NT2/D1 (cell line): ENCODE data around the gene ZNF669.

Source experiments
- DNase-seq: peaks from one replicate; pipeline ENCODE4 v3.0.0-alpha.2; 2011; ENCODE audit warnings: low read depth, low spot score
- H3K27me3 ChIP-seq: 2 replicates; pipeline ENCODE4 v1.6.0; 2011; ENCODE audit warnings: mild to moderate bottlenecking; ENCODE audit not compliant: insufficient read length, insufficient read depth
- H3K36me3 ChIP-seq: 2 replicates; pipeline ENCODE4 v1.6.1; 2011; ENCODE audit warnings: mild to moderate bottlenecking, low read length, mixed read lengths; ENCODE audit not compliant: insufficient read depth, insufficient read length
- H3K4me1 ChIP-seq: 2 replicates; pipeline ENCODE4 v1.5.1; 2011; ENCODE audit not compliant: insufficient read depth, insufficient read length
- H3K4me3 ChIP-seq: 2 replicates; pipeline ENCODE4 v1.5.1; 2011; ENCODE audit warnings: low read depth; ENCODE audit not compliant: insufficient read length
- H3K9ac ChIP-seq: 2 replicates; pipeline ENCODE4 v1.6.0; 2011; ENCODE audit warnings: low read depth; ENCODE audit not compliant: insufficient read length
- H3K9me3 ChIP-seq: 2 replicates; pipeline ENCODE4 v1.5.1; 2011; ENCODE audit warnings: mild to moderate bottlenecking, low read length; ENCODE audit not compliant: insufficient read depth
- SUZ12 ChIP-seq: IDR thresholded peaks from 2 replicates; pipeline ENCODE4 v1.6.1; 2011; ENCODE audit not compliant: insufficient read length, insufficient read depth; ENCODE audit errors: extremely low read depth
- YY1 ChIP-seq: IDR thresholded peaks from 2 replicates; pipeline ENCODE4 v1.6.1; 2011; ENCODE audit not compliant: insufficient read length, insufficient read depth
- ZNF274 ChIP-seq: IDR thresholded peaks from 2 replicates; pipeline ENCODE4 v1.6.1; 2011; ENCODE audit warnings: mild to moderate bottlenecking, low read depth, low read length

Gene ZNF669

DNA sequence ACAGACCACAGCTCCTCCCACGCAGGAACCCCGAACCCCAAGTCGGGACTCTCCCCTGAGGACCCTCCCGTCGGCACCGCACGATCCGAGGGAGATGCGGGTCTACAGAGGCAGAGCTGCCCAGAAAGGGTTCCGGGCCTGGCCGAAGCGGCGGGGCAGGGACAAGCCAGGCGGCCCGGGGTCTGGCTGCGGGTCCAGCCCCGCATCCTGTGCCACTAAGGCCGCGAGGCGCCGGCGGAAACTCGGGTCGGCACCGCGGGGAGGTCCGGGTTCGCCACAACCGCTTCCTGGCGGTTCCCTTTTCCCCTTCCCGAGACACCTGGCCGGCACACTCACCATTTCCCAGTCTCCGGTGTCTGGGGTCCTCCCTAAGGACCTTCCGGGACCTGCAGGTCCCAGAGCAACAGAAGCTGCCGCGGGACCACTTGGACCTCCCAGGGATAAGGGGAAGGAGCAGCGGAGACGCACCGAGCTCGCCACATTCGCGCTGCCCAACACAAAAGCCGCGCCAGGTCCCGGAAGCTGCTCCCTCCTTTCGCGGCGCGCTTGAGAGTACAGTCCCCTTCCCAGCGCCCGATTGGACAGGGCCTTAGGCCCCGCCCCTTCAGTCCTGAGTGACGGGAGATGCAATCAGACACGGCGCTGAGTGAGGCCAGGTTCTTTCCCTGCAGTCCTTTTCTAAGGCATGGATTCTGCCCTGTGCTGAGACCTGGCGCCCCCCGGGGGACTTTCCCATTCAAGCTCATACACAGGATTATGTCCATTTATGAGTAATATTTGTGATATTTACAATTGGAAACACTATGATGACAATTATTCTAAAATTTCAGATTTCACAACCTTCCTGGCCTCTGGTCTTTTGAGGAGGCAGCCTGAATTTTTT is 25.7 kb downstream of the ZNF669 start, which contains the start of gene ZNF670:
Gene ZNF670, minus strand, starts transcription at position 554 of the 883 bp plus-strand sequence. Its CDS starts 215 bp downstream, at position 339.
- no peaks in the 10 kb centered on the region for H3K27me3 ChIP-seq
- no peak for TF ChIP-seq YY1
- no peak for TF ChIP-seq SUZ12
- H3K36me3 ChIP-seq: peaks cover 18% of the 10 kb centered on the region
- H3K9me3 ChIP-seq: peaks cover 28% of the 10 kb centered on the region
- no peaks in the 10 kb centered on the region for H3K4me1 ChIP-seq
- DNase-seq: peak; percentile 99
- peak within 1 kb of the TSS; percentile 96 for H3K9ac ChIP-seq
- peak within 1 kb of the TSS; percentile 94 for H3K4me3 ChIP-seq

DNA sequence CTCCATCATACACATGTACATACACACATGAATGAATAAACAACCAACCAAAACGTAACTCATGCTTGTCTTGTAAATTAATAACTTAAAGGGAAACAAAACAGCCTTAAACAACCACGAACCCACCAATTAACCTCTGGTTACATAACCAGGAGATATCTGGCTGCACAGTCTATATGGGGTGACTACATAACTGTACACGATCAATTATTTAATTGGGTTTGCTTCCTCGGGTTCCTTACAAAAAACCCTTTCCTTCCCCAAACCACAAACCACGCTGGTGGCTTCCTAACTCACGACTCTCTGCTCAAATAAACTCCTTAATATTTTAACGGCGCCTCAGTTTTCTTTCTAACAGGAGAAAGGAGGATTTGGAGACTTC is 26.3 kb downstream of the ZNF669 start:
- Histone ChIP-seq H3K9me3 (peaks cover 34% of the 10 kb centered on the region), H3K36me3 (peaks cover 18% of the 10 kb centered on the region), H3K27me3 (no peaks in the 10 kb centered on the region), H3K4me3 (peak overlapping the region; percentile 94), H3K4me1 (no peaks in the 10 kb centered on the region), H3K9ac (peak overlapping the region; percentile 96)
- no peak for DNase-seq
- no peak for TF ChIP-seq ZNF274
- TF ChIP-seq YY1: no peak
- TF ChIP-seq SUZ12: no peak

DNA sequence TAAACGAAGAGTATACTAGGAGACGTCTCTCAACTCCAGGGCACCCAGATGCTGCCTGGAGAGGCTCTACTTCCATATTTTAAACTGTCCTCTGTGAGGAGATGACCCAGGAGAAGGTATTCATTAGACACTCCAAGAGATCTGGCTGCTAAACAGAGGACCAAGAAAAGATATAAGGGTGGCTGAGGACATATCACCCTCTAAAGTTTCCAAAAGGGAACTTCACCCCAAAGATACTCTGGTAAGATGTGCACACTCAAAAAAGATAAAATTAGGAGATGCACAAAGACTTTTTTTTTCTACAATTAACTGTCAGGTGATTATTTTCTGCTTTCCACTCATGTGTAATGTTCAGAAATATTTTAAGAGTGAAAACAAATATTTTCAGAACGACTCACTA is 26.9 kb downstream of the ZNF669 start:
- Histone ChIP-seq H3K36me3 (peaks cover 18% of the 10 kb centered on the region), H3K9me3 (peaks cover 36% of the 10 kb centered on the region), H3K27me3 (no peaks in the 10 kb centered on the region), H3K4me3 (peak overlapping the region; percentile 94), H3K4me1 (no peaks in the 10 kb centered on the region), H3K9ac (no peak overlapping the region)
- DNase-seq: no peak
- TF ChIP-seq YY1 (no peak), SUZ12 (no peak), ZNF274 (no peak)

DNA sequence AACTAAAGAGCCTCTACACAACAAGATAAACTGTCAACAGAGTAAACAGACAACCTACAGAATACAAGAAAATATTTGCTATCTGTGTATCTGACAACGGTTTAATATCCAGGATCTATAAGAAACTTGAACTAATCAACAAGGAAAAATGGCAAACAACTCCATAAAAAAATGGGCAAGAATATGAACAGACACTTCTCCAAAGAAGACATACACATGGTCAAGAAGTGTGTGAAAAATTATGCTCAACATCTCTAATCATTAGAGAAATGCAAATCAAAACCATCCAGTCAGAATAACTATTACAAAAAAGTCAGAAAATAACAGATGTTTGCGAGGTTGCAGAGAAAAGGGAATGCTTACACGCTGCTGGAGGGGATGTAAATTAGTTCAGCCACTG is 33.5 kb downstream of the ZNF669 start:
- Histone ChIP-seq H3K4me3 (no peak overlapping the region), H3K27me3 (no peaks in the 10 kb centered on the region), H3K36me3 (peaks cover 13% of the 10 kb centered on the region), H3K4me1 (no peaks in the 10 kb centered on the region), H3K9ac (no peak overlapping the region), H3K9me3 (peaks cover 66% of the 10 kb centered on the region)
- no peak for DNase-seq
- TF ChIP-seq ZNF274 (no peak), SUZ12 (no peak), YY1 (no peak)

DNA sequence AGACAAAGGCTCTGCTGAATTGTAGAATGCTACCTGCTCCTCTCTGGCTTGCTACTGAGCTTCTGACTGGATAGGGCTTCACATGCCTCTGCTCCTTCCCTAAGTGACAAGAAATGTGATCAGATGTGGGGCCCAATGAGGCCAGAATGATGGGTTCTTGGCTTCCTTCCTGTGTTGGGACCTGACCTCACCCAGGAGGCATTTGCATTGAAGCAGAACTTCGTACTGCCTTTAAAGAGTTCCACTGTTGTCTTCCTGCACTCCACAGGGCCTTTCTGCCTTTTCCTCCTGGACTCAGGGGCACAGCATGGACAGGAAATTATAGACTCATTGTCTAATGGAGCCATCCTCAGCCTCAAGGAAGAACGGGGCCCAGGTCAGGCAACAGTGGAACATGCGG is 39.9 kb downstream of the ZNF669 start:
- Histone ChIP-seq H3K9ac (no peak overlapping the region), H3K9me3 (peaks cover 41% of the 10 kb centered on the region), H3K4me1 (no peaks in the 10 kb centered on the region), H3K27me3 (no peaks in the 10 kb centered on the region), H3K36me3 (no peaks in the 10 kb centered on the region), H3K4me3 (no peak overlapping the region)
- TF ChIP-seq YY1 (no peak), ZNF274 (no peak), SUZ12 (no peak)
- DNase-seq: no peak

DNA sequence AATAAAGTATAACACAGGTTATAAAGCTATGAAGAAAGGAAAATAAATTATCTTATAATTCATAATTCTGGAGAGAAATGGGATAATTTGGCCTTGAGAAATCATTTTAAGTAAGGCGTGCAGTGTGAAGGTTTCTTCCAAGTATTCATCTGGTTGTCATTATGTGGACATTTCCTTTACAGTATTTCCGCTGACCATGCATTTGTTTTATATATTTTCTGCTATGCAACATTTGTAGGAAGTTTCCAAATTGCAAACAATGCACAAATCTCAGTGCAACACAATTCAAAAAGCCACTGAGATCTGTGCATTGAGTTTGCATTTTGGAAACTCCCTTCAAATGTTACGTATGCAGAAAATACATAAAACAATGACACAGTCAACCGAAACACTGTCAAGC is 43.4 kb downstream of the ZNF669 start:
- Histone ChIP-seq H3K36me3 (no peaks in the 10 kb centered on the region), H3K27me3 (no peaks in the 10 kb centered on the region), H3K9ac (no peak overlapping the region), H3K4me1 (no peaks in the 10 kb centered on the region), H3K4me3 (no peak overlapping the region), H3K9me3 (peaks cover 51% of the 10 kb centered on the region)
- TF ChIP-seq ZNF274: no peak
- TF ChIP-seq SUZ12: no peak
- no peak for TF ChIP-seq YY1
- no peak for DNase-seq

DNA sequence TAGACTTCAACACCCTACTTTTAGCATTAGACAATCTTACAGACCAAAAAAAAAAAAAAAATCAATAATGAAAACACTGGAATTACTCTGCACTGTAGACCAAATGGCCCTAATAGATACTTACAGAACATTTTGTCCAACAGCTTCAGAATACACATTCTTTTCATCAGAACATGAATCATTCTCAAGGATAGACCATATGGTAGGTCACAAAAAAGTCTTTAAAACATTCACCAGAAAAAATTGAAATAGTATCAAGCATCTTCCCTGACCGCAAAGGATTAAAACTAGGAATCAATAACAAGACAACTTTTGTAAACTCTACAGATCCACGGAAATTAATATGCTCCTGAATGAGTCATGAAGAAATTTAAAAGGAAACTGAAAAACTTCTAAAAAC is 48.1 kb downstream of the ZNF669 start:
- Histone ChIP-seq H3K4me3 (no peak overlapping the region), H3K9ac (no peak overlapping the region), H3K27me3 (no peaks in the 10 kb centered on the region), H3K4me1 (no peaks in the 10 kb centered on the region), H3K9me3 (peaks cover 82% of the 10 kb centered on the region), H3K36me3 (peaks cover 6% of the 10 kb centered on the region)
- no peak for DNase-seq
- TF ChIP-seq ZNF274: no peak
- no peak for TF ChIP-seq SUZ12
- TF ChIP-seq YY1: no peak
